Hepatic stellate cell (primary cell): ENCODE measurements around the gene FAM170B.
A peak's percentile ranks its signal among the peaks of the same experiment; 100 is the strongest.

ENCODE experiments used
- DNase-seq: peaks from one replicate; pipeline ENCODE4 v3.0.0; 2011; ENCODE audit warnings: low spot score

The FAM170B gene

GRCh38 chr10:49123981-49124950, 9.6 kb downstream of the FAM170B start:
- no peak for DNase-seq

- no peak for DNase-seq
These were observed 12.9 kb downstream of the FAM170B start for GRCh38 chr10:49120911-49121310.

- no peak for DNase-seq
These were observed 14.1 kb downstream of the FAM170B start for GRCh38 chr10:49119746-49120145.

GRCh38 chr10:49118430-49119074, 15.3 kb downstream of the FAM170B start:
- no peak for DNase-seq

GRCh38 chr10:49117376-49118070, 16.3 kb downstream of the FAM170B start:
- DNase-seq: no peak

GRCh38 chr10:49116509-49117375, 17.1 kb downstream of the FAM170B start:
- no peak for DNase-seq

- no peak for DNase-seq
These were observed 17.9 kb downstream of the FAM170B start for GRCh38 chr10:49115796-49116508.

- peak; percentile 49 for DNase-seq
These were observed 18.6 kb downstream of the FAM170B start, which contains the start of gene VSTM4 for GRCh38 chr10:49115015-49115795. Gene VSTM4 (minus strand): TSS chr10:49115522. CDS start chr10:49115485, 37 bp downstream.

- DNase-seq: no peak
These were observed 19.2 kb downstream of the FAM170B start for GRCh38 chr10:49114718-49115014.

- DNase-seq: no peak
These were observed 20.1 kb downstream of the FAM170B start for GRCh38 chr10:49113741-49114141.

GRCh38 chr10:49112851-49113250, 21.0 kb downstream of the FAM170B start:
- DNase-seq: no peak

GRCh38 chr10:49112098-49112497, 21.7 kb downstream of the FAM170B start:
- DNase-seq: no peak

GRCh38 chr10:49111320-49111698, 22.5 kb downstream of the FAM170B start:
- no peak for DNase-seq

GRCh38 chr10:49110684-49111319, 23.0 kb downstream of the FAM170B start:
- no peak for DNase-seq

GRCh38 chr10:49109669-49110340, 24.0 kb downstream of the FAM170B start:
- peak; percentile 27 for DNase-seq

GRCh38 chr10:49108656-49109055, 25.2 kb downstream of the FAM170B start:
- DNase-seq: no peak

- DNase-seq: no peak
These were observed 25.9 kb downstream of the FAM170B start for GRCh38 chr10:49107887-49108267.

- DNase-seq: no peak
These were observed 26.5 kb downstream of the FAM170B start for GRCh38 chr10:49107111-49107886.
